HG03064 (cell line): ENCODE results near the gene RFX5.
"Not testable (repeated sequence)": the region's sequence is repeated elsewhere in the genome, so short reads cannot be mapped to it uniquely, and the experiment has no call there.

ENCODE experiments used
- ATAC-seq: cut with Tn5 transposase; IDR thresholded peaks from one replicate; pipeline ENCODE4 v1.9.1; 2021; ENCODE audit warnings: low read depth; ENCODE audit not compliant: unreplicated experiment

The RFX5 gene

DNA sequence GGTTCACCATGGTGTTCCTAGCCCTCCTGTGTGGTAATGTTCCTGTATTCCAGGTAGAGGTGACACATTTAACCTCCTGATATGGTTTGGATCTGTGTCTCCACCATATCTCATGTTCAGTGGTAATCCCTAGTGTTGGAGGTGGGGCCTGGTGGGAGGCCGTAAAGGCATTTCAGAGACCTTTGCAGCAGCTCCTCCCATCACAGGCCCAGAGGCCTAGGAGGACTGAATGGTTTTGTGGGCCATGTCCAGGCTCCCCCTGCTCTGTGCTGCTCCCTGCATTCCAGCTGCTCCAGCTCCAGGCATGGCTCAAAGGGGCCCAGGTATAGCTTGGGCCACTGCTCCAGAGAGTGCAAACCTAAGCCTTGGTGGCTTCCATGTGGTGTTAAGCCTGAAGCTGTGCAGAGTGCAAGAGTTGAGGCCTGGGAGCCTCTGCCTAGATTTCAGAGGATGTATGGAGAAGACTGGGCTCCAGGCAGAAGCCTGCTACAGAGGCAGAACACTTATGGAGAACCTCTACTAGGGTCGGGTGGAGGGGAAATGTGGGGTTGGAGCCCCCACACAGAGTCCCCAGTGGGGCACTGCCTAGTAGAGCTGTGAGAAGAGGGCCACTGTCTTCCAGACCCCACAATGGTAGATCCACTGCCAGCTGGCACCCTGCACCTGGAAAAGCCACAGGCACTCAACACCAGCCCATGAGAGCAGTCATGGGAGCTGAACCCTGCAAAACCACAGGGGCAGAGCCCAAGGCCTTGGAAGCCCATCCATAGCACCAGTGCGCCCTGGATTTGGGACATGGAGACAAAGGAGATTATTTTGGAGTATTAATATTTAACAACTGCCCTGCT lies 15.5 kb upstream of the RFX5 start:
- no peak for ATAC-seq

DNA sequence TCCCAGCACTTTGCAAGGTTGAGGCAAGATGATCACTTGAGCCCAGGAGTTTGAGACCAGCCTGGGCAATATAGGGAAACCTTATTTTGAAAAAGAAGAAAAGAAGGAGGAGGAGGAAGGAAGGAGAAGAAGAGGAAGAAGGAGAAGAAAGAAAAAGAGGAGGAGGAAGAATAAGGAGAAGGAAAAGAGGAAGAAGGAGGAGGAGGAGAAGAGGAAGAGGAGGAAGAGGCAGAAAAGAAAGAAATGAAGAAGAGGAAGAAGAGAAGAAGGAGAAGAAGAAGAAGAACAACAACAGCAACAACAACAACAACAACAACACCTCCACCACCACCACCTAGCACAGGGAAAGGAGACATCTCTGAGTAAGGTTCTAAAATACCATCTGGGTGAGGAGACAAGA lies 14.8 kb upstream of the RFX5 start:
- ATAC-seq = no peak

DNA sequence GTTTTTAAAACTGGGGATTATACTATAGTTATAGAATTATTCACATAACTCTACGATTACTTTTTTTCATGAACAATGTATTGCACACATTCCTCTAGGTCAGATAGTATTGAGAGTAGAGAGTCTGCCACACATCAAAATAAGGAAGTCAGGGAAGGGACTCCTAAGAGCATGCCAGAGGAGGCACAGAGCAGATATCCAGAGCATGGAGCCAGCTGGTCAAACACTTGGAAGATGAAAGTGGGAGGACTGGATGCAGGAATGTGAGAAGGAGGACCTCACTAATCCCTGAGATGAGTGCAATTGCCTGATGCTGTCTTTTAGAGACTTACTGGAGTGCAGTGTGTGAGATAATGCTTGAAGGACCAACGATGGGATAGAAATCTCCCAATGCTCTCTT lies 9.6 kb upstream of the RFX5 start:
- no peak for ATAC-seq

DNA sequence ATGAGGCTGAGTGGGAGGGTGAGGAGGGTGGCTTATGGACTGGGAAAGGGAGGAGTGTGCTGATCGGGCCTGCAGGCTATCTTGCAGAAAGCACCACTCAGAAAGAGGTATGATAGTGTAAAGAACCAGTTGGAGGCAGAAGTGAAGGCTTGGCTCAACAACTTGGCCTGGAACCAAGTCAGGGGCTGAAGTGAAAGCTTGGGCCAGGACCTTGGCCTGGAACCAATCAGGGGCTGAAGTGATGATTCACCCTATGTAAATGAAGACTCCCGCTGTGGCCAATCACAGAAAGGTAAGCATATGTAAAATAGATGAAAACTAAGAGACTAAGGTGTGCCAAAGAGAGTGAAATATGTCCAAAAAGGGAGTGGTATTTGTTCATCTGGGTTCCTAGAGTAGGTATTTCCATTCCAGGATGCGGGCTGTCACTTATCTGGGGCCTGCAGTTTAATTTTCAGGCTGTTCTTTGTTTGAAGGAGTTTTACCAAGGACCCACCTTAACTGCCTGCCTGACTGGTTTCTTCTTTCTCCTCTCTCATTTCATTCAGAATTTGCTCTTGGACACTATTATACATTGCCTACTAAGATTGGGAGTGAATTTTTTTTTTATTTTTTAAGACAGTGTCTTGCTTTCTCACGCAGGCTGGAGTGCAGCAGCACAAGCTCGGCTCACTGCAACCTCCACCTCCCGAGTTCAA lies 5.1 kb upstream of the RFX5 start:
- ATAC-seq = no peak

DNA sequence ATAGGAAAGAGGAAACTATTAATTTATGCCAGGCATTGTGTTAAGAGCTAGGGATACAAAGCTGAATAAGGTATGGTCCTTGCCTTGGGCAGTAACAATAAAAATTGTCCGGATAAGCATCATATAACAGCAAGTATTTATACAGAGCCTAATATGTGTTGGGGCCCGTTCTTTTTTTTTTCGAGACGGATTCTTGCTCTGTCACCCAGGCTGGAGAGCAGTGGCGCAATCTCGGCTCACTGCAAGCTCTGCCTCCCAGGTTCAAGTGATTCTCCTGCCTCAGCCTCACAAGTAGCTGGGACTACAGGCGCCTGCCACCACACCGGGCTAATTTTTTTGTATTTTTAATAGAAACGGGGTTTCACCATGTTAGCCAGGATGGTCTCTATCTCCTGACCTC lies 3.3 kb upstream of the RFX5 start:
- ATAC-seq = not testable (repeated sequence)

DNA sequence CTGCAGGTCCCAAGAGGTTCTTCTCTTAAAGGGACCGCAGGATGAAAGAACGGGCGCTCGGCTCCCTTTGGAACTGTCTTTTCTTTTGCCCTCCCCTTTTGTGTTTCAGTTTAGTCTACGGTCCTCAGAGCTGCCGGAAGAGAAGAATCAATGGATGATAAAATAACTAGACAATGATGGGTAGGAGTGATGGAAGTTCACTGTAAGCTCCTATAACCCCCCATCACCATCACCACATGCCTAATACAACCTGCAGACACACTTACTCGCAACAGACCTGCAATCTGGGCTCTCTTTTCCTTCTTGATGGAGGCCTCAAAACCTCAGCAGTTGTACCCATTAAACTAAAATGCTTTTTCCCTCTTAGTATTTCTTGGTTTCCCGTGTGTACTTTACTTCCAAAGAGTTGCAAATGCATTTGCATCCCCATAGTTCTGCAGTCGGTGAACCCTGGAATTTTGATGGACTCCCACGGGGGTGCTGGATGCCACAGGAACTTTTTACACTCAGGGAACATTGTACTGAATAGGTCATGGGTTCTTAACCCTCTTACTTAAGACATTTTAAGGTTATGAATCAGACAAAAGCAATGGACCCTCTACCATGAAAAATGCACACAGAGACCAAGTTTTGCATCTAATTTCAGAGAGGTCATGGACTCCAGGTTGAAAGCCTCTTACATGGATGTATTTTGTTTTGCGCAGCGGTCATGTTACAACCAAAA lies 633 bp upstream of the RFX5 start:
- no peak for ATAC-seq

DNA sequence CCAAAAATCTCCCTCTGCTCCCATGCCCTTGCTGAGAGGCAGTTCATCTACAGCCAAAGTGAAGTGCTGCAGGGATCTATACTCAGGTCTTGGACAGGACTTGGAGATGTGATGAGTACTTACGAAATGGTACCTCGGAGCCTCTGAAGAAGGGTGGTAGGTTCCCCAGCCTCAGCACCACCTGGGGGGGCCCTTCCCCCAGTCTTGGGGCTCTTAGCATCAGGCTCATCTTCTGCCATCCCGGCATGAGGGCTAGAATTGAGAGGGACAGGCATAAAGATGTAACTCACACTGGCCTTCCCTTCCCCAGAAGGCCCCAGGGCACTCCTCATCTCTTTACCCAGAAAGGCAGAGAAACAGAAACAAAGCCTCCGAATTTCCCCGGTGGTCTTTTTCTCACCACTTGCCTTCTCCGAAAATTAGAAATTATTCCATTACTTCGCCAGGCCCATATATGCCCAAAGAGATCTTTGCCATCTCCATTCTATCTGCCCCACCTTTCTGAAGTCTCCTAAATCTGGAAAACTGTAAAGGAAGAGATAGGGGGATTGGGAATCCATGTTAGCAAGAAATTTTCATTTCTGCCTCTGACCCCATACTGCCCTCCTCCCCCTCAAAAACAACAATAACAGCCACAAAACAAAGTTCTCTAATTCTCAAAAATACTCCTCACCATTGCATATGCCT lies 827 bp downstream of the RFX5 start:
- no peak for ATAC-seq

DNA sequence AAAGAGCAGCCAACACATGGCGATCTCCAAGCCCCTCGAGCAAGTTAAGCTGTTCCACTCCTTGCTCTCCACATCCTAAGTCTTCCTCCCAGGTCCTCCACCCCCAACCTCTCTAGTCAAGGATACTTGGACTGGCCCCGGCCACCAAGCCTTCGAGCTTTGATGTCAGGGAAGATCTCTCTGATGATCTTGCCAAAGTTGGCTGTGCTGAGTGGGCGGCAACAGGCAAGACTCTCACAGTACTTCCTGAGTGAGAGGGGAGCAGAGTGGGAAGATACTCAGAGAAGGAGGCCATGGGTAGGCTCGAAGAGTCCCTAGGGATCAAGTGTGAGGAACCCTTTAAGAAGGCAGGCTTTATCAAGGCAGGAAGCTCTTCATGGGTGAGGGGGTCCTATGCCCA lies 2.8 kb downstream of the RFX5 start:
- no peak for ATAC-seq

DNA sequence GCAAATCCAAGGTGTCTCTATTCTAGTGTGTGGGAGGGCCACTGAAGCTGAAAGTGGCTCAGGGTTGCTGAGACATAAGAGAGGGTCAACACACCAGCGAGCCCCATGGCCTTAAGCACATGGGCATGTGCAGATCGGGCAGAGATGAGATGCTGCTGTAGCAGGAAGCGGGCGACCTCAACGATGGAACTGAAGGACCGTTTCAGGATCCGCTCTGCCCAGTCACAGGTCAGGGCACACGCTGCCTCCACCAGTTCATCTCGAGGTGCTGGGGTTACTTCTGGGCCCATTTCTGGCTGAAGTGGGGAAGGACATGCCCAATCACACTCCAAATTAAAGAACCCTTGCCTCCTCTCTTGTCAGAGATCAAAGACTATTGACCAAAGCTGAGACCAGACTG lies 3.5 kb downstream of the RFX5 start:
- no peak for ATAC-seq

DNA sequence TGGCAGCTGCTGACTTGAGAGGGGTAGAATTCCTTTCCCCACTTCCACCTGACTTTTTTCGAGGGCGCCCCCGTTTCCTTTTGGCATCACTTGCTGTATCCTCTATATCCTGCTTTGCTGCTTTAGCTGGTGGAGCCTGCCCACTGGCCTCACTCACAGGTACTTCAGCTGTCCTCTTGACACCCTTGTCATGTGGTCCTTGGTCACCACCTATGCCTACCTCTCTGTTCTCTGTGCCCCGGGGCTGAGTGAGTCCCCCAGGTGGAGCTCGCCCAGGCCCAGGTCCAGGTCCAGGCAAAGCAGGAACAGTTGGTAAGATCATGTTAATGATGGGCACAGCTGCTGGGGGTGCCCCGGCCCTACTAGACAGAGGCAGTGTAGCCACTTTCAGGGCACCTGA lies 4.5 kb downstream of the RFX5 start:
- no peak for ATAC-seq

DNA sequence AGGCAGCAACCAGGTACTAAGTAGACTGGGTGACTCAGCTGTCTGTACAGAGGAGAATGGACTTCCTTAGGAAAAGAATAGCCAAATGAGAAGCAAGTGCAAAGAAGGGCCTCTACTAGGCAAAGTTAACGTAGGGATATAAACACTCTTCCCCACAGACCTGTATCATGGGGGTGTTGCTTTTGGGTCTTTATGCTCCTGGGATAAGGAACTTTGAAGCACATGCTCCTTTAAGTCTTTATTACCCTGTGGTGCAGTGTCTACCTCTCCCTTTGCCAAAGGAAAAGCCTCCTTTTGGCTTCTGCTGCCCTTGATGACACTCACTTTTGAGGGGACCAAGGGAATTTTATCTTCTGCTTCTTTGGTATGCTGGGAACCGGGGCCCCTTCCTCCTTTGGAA lies 5.0 kb downstream of the RFX5 start:
- no peak for ATAC-seq

DNA sequence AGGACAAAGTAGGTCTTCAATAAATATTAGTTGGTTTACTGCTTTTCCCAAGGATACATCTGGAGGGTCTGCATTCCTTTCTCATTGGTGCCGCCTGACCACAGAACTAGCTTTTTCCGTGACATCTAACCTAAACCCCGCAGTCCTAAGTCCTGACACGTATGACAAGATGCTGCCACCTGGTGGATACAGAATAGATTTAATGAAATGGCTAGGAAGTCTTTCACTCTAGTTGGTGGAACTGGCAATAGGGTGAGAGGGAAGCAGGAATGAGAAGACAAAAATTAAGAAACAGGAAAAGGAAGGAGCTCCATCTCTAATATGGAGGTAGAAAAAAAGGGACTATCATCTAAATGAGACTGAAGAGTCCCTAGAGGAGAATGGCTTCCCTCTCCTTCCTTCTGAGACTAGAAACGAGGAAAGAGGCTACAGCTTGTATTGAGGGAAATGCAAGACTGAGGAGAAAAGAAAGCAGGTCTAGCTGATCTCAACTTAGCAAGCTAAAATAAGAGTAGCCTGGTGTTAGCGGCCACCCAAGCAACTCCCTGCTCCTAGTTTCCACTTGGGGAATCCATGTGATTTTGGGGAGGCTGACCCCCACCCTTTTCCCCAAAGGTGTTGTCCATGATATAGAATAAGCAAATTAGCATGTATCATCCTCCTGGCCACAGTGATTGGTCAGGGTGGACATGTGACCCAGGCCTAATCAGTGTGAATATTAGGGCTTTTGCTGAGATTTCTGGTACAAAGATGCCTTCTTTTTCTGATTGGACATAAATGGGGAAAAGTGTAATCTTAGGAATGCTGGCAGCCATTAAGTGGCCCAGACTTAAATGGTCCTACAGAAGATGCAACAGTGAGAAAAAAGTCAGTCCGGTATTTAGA lies 5.9 kb downstream of the RFX5 start:
- ATAC-seq = no peak

DNA sequence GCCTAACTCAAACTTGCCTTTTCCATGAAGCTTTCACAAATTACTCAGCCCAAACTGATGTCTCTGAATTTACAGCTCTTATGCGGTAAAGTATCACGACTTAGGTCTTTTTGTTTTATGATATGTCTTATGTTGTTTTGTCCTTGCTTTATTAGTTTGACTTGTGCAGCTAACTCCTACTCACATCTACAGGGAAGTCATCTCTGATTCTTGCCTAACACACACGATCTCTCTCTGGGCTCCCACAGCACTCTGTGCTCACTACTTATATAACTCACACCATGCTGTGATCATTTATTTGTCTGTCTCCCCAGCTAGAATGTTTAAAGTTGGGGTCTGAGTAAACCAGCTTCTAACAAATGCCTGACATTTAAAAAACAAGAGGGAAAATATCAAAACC lies 10.5 kb downstream of the RFX5 start:
- no peak for ATAC-seq

DNA sequence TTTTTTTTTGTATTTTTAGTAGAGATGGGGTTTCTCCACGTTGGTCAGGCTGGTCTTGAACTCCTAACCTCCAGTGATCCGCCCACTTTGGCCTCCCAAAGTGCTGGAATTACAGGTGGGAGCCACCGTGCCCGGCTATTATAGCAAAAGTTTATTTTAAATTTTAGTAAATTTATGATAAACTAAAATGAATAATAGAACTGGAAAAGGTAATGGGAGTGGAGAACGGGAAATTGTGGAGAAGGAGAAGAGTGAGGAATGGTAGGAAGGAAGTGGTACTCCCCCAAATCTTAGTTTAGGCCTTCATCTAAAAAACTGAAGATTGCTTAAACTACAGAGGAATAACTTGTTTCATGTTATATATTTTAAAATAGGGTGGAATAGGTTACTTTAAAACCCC lies 12.2 kb downstream of the RFX5 start:
- no peak for ATAC-seq

DNA sequence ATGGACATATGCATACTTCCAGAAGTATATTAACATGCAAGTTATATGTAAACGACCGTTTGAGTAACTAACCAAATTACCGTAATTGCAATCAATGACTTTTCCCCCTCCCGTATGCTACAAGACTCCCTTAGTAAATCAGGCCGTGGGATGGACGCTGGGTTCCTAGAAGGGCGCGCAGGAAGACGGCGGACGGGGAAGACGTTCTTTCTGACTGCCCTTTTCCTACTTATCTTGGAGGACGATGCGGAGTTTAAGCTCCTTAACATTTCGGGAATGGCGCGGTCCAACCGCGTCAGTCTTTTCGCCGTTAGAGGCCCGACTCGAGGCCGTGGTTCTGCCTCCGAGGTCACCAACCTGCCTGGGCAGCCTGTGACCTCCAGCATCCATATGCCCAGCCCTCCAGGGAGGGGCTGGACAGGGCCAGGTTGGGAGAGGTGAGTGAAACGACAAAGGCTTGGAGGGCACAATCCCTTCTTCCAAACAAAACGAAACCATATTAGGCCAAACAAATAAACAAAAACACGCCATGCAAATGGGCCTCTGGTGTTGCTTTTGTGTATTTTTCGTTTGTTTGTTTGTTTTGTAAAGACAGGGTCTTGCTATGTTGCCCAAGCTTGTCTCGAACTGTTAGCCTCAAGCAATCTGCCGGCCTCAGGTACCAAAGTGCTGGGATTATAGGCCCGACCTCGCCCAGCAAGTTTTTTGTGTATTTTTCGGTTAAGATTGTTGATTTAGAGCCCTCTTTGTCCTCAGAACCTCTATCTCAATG lies 19.0 kb downstream of the RFX5 start:
- ATAC-seq = no peak

DNA sequence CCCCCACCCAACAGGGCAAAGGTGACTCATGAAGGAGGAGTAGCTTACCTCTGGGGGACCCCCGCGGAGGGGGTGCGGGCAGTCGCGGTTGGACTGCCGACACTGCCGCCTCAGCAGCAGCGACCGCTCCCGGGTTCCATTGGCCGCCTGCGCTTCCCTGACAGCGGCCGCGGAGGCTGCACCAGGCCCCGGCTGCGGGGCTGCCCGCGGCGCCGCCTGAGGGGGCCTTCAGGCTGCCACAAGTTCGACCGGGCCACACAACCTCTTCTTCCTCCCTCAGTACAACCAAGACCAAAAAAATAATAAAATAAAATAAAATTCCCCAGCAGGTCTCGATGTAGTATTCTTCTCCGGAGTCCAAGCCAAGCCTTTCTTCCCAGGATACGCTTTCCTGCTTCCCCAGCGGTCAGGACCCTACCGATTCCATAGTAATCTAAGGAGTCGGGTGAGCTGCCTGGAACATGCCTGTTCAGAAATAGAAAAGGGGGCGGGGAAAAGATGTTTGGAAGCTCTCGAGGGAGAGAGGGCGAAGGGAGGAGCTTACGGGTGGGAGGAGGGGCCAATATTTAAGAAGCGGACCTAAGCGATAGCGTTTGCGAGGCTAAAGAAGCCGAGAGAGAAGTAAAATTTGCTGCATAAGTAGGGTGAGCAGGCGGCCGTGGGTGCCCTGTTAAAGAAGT lies 19.7 kb downstream of the RFX5 start, which contains the start of gene PI4KB:
PI4KB (minus strand) TSS at position 194 of the 680 bp plus-strand sequence. CDS start 10,935 bp downstream, outside the sequence.
- no peak for ATAC-seq

DNA sequence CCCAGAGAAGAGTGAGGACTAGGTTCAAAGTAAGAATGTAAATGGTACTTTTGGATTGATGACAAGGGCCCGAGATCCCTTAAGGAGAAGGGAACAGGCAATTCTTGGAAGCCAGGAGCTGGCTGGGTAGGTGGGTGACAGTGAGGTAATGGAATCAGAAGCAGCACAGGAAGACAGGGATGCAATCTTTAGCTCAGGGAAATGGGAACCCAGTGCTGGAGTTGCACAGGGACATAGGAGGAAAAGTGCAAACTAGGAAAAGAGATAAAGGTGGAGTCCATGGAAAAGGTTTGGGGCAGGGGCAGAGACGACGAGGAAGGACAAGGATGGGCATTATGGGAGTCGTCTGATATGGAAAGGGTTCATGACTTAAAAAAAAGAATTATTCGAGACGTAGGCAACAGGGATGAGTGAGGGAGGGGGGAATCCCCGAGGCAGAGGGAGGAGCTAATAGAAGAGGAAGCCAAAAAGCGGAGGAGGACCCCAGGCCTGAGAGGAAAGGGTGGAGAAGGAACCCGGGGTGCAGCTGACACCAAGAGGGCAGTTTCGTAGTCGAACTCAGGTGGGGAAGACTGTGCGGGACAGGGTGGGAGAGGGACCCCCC lies 20.3 kb downstream of the RFX5 start:
- ATAC-seq = no peak
